Left renal cortex interstitium (tissue), 4 donors: ENCODE measurements around the gene HLA-DRB5. TPM values are rescaled to one million over a fixed set of nuclear protein-coding genes. Genes with fewer than 3 reads are reported as not detected.
"Not testable (repeated sequence)": the region's sequence is repeated elsewhere in the genome, so short reads cannot be mapped to it uniquely, and the experiment has no call there.

Source experiments
- DNase-seq, 4 donors: peaks; one replicate each; pipeline ENCODE4 v3.0.0-alpha.2; 2013; ENCODE audit warnings: low read depth in 4 of 4, low spot score in 2 of 4, missing footprints in 1 of 4
- polyA plus RNA-seq, 4 donors: library from polyadenylated mRNA; unstranded; fragments of 120-200 nt; gene quantifications; one replicate each; pipeline ENCODE4 v1.2.1, GENCODE V29; 2013; ENCODE audit not compliant: insufficient read length in 4 of 4

The HLA-DRB5 gene
- polyA plus RNA-seq, 4 donors = 8.3 to 46.3 (median 13.8) TPM

DNA sequence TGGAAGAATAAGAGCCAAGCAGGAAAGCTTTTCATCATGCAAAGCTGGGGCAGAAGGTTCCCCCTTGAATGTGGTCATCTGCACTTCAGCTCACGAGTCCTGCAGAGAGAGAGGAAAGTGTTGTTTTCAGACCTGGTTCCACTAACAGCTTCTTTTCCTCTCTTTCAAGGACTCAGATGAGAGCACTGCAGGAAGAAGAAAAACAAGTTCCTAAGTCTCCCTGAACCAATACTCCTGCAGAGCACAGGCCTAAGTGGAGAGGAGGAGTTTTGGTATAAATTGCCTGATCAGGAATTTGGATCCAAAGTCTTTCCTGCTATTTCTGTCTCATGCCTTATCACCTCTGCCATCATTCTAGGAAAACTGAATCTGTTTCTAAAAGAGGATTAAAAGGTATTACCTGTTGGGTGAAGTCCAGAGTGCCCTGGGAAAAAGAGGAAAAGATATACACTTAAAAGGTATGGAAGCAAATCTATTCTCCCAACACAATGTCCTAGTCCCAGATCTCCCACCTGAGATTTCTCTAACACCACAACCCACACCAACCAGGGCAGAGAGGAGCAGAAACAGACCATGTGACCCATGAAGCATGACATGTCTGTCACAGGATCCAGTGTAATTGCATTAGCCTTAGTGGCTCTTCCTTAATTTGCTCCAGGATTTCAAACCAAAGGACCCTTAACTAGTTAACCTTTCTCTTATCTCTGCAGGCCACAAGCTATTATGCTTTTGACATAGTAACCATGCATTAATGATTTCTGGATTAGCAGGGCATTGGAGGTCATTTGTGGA lies 12.2 kb downstream of the HLA-DRB5 start:
- DNase-seq = no peak

DNA sequence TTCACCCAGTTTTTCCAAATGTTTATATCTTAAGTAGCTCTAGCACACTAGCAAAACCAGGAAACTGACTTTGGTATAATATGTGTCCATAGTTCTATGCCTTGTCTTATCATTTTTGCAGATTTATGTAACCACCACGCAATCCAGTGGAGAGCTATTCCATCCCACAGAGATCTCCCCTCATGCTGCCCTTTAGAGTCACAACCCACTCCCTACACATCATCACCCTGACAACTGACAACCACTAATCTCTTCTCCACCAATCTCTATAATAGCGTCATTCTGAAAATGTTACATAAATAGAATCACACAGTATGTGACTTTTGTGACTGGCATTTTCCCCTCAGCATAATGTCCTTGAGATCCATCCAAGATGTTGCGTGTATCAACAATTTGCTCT lies 29.1 kb downstream of the HLA-DRB5 start:
- no peak for DNase-seq

DNA sequence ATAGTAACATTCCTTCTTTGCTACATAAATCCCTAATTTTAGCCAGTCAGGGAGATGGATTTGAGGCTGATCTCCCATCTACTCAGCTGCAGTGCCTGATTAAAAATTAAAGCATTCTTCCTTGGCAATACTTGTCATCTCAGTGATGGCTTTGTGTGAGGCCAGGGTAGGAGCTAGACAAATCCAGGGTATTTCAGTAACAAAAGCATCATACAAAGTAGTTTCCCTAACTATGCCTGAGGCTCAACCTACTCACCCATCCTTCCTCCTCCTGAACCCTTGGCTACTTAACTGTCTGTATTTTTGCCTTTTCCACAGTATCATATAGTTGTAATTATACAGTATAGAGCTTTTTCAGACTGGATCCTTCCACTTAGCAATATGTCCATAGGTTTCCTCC lies 37.7 kb downstream of the HLA-DRB5 start:
- no peak for DNase-seq

DNA sequence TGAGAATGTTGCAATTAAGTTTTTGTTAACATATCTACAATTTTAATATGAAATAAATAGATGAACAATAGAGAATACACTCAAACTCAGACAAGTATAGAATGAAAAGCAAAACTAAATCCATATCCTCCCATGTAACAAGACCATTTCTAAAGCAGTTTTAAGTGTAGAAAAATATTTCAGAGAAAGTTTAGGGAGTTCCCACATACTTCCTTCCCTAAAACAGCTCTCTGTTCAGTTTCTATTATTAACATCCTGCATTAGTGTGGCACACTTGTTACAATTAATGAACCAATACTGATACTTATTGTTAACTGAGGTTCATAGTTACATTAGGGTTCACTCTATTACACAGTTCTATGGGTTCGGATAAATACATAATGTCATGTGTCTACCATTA lies 38.4 kb downstream of the HLA-DRB5 start:
- no peak for DNase-seq

DNA sequence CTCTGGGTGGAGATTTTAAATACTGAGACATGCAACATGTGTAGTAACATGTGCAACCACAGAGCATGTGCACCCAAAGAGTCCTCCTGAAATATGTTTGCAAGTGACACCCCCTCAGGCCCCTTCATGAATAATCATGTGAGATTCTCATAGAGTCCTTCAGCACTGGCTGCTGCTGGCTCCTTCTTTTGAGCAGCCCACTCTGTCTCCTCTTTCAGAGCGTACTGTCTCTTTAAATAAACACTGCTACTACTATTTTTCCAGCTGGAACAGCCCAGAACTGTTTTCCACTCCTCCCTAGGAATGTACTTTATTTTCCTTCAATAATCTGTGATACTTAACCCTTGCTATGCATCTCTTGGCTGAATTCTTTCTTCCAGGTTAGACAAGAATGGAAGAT lies 42.0 kb downstream of the HLA-DRB5 start:
- no peak for DNase-seq

DNA sequence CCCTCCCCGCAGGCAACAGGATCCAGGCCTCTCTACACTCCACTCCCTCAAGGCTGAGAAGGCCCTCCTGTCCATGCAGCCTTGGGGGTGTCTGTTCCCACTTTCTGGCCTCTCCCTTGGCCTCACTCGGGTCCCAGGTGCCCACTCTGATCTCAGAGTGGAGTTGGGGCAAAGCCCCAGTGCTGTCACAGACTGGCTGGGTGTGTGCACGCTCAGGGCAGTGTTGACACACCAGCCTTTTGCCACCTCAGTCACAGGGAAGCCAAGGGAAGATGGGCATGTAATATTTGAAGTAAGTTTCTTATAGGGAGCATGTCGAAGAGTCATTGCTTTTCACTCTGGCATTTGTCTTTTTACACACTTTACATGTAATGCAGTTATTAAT lies 45.5 kb downstream of the HLA-DRB5 start:
- DNase-seq = no peak

DNA sequence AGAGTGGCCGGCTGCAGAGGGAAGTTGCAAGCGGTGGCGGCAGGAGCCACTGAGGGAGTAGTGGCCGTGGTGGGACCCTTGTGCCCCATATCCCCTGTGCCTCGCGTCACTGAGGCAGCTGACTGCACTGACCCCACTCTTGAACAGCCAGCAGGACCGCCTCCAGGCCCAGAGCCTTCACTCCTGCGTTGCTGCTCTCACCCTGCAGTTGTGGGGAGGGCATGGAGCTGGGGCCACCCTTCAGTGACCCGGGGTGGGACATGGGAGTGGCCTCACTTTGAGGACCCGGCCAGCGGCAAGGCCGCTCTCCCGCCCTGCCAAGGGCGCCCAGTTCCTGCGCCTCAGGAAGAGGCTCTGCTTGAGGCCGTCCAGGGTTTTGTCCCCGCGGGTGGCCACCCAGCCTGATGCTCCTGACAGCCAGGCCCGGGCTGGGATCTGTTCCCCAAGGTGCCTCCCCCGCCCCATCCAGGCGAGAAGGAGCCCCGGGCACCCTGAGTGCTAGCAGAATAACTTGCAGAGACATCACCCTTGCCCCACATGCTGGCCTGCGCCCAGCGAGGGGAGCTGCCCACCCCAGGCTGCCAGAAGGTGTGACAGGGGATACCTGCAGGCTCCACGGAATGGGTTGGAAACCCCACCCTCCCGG lies 46.0 kb downstream of the HLA-DRB5 start:
- DNase-seq = no peak

DNA sequence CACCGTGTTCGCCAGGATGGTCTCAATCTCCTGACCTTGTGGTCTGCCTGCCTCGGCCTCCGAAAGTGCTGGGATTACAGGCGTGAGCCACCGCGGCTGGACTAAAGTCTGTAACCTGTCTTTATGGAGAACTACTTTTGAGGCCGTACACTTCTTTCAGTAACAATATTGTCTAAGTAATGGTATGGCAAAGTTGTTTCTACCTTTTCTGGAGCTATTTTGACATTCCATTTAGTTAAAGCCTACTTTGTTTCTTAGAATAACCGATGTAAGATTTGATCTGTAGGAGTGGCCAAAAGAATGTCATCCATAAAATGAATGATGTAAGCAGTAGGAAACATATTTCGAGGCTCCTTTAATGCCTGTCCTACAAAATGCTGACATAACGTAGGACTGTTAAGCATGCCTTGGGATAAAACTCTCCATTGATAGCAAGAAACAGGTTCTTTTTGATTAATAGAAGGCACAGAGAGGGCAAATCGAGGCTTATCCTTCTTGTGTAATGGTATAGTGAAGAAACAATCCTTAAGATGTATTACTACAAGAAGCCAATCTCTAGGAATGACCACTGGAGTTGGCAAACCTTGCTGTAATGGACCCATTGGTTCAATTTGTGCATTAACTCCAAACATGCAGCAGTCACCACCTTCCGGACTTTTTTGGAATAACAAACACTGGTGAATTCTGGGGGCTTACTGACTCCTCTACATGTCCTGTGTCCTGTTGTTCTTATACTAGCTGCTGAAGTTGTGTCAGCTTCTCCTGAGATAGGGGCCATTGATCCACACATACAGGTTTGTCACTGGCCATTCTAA lies 54.5 kb downstream of the HLA-DRB5 start:
- no peak for DNase-seq

DNA sequence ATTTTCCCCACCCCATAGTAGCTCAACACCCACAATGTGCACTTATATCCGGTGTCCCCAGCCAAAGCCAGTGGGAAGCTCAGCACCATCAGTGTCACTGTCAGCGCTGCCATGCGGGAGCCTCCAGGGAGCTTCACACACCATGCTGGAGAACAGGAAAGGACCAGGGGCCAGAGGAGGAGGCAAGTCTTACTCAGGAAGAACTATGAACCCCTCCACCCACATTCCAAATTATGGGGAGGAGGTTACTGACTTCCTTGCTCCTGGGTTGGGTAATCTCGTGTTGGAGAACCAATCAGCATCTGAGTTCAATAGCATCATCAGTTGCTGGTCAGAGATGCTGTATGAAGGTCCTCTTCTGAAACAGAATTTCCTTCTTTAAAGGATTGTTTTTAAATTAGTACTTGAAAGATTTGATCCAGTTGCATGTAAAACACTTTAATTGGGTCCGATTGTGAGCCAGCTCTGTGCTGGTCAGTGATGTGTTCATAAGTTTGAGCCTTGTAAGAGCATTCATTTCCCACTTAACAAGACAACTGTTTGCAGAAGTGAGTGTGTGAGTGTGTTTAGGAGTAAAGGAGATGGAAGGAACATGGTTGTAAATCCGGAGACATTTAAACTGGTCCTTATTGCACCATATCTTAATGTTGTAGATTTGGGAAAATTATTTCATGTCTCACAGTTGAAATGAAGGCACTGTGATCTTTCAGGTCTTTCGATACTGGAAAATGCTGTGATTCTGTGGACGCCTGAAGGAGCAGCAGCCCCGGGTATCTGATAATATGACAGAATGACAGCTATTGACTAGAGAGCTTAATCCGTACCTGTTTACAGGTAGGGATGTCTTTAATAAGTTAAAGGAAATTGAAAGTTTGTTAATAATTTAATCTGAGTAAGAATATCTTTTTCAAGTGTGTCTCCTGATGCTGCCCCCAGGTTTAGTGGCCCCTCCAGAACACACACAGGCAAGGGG lies 56.4 kb downstream of the HLA-DRB5 start:
- DNase-seq = not testable (repeated sequence)

DNA sequence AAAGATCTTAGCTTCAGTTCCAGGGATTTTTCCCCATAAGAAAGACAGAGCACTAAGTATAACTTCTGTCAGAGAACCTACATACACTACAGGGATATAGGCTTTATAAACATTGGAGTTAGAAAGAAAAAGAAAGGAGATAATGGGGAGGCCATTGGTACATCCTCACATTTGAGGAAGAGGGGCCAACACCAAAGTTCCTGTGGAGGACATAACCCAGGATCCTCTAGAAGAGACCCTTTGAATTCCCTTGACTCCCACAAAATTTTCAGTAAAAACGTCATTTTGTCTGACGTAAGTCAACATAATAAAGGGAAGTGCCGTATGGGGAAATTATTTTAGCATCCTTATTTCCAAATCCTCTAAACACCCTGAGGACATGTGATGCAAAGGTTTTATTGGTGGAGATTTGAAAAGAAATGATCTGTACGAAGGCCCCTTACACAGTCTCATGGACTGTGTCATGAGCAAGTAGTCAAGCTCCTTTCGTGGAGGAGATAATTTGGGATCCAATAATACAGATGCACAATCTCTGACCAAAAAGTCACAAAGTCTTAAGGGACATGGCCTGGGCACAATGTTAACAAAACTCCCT lies 57.2 kb downstream of the HLA-DRB5 start:
- no peak for DNase-seq

DNA sequence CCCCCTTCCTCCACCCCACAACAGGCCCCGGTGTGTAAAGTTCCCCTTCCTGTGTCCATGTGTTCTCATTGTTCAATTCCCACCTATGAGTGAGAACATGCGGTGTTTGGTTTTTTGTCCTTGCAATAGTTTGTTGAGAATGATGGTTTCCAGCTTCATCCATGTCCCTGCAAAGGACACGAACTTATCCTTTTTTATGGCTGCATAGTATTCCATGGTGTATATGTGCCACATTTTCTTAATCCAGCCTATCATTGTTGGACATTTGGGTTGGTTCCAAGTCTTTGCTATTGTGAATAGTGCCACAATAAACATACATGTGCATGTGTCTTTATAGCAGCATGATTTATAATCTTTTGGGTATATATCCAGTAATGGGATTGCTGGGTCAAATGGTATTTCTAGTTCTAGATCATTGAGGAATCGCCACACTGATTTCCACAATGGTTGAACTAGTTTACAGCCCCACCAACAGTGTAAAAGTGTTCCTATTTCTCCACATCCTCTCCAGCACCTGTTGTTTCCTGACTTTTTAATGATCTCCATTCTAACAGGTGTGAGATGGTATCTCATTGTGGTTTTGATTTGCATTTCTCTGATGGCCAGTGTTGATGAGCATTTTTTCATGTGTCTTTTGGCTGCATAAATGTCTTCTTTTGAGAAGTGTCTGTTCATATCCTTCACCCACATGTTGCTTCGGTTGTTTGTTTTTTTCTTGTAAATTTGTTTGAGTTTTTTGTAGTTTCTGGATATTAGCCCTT lies 62.2 kb downstream of the HLA-DRB5 start:
- DNase-seq = not testable (repeated sequence)

Other genes with a start within 250 kb of the HLA-DRB5 start
- under 1 TPM in 1 of 4 donors, not detected in 3; 0.24 TPM for gene TSBP1, start 158.4 kb downstream of the HLA-DRB5 start, polyA plus RNA-seq
- 1 to 10 TPM in 2 of 4 donors, under 1 TPM in 2; 0.14 to 1.8 (median 0.85) TPM for gene BTNL2, start 123.1 kb downstream of the HLA-DRB5 start, polyA plus RNA-seq
- gene HLA-DRA, start 90.4 kb downstream of the HLA-DRB5 start, polyA plus RNA-seq = 100 to 1,000 TPM in 1 of 4 donors, 10 to 100 TPM in 3; 52.7 to 119 (median 80.0) TPM
- 10 to 100 TPM; 23.8 to 58.8 (median 50.9) TPM for gene HLA-DRB1, start 59.6 kb upstream of the HLA-DRB5 start, polyA plus RNA-seq
- gene HLA-DQA1, start 107.1 kb upstream of the HLA-DRB5 start, polyA plus RNA-seq = 1 to 10 TPM; 2.6 to 5.7 (median 3.8) TPM
- gene HLA-DQB1, start 136.4 kb upstream of the HLA-DRB5 start, polyA plus RNA-seq = 10 to 100 TPM in 1 of 4 donors, 1 to 10 TPM in 3; 3.8 to 11.9 (median 7.3) TPM
- gene HLA-DQA2, start 211.1 kb upstream of the HLA-DRB5 start, polyA plus RNA-seq = under 1 TPM in 2 of 4 donors, not detected in 2; 0.16 to 0.21 TPM
- gene HLA-DQB2, start 233.2 kb upstream of the HLA-DRB5 start, polyA plus RNA-seq = 1 to 10 TPM in 3 of 4 donors, not detected in 1; 1.0 to 1.6 (median 1.2) TPM